Stromal cell of bone marrow (primary cell): ENCODE data around the gene TOX2.

Experiments used
- DNase-seq: peaks from one replicate; pipeline ENCODE4 v3.0.0-alpha.2; 2012; ENCODE audit warnings: low read depth

The TOX2 gene

GRCh38 chr20:43939762-43940121, 25.1 kb downstream of the TOX2 start:
- DNase-seq, result no peak

DNA sequence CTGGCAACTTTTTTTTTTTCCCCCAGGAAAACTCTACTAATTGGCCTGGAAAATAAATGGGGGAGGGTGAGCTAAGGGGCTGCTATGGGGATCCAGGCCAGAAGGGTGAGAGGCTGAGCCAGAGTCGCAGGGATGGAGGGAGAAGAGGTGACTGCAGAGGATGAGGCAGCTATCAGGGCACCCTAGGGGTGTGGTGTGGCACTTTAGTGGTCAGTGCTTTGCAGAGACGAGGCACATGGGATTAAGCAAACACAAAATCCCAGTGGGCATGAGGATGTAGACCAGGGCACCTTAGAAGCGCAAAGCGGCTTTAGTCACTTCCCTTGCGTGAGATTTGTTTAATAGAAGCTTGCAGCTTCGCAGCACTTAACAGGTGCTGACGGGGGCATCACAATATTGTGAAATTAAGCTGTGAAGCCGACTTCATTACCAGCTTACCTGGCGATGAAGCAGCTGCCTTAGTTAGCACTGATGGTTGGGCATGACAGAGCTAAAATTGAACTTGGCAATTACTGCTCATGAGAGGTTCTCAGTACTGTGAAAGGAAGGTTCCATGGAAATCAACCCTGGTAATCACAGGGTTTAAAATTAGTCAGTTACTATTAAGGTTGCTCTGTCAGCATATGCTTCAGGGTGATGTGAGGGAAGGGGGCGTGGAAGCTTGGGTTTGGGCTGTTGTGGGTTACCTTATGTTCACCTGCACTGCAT, 26.0 kb downstream of the TOX2 start:
- no peak for DNase-seq

- DNase-seq, result no peak
Observed at GRCh38 chr20:43941476-43942200, 27.0 kb downstream of the TOX2 start.

DNA sequence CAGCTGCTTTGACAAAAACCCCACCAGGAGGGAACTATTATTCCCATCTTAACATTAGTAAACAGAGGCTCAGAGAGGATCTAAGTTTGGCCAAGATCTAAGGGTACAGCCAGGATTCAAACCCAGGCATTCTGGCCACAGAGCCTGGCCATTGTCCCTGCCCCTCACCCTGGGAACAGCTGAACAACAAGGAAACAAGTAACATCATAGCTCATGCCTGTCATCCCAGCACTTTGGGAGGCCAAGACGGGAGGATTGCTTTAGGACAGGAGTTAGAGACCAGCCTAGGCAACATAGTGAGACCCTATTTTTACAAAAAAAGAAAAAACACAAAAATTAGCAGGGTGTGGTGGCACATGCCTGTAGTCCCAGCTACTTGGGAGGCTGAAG, 27.5 kb downstream of the TOX2 start:
- DNase-seq, result no peak

- DNase-seq, result peak; percentile 67
Observed at GRCh38 chr20:43942667-43943285, 28.1 kb downstream of the TOX2 start.

GRCh38 chr20:43943725-43944124, 29.1 kb downstream of the TOX2 start:
- no peak for DNase-seq

- no peak for DNase-seq
Observed at GRCh38 chr20:43944653-43945235, 30.1 kb downstream of the TOX2 start.

GRCh38 chr20:43945391-43946205, 30.9 kb downstream of the TOX2 start:
- no peak for DNase-seq

DNA sequence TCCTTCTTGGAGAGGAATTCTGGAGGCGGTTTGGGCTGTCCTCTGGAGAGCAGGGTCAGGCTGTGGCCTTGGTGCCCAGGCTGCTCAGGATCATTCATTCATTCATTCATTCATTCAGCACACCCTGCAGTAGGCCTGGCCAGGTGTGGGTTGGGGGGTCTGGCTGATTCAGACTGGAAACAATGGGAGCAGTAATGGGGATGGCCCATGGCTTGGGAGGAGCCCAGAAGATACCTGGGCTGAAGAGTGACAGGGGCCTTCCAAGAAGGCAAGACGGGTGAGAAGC, 31.5 kb downstream of the TOX2 start:
- DNase-seq, result no peak

DNA sequence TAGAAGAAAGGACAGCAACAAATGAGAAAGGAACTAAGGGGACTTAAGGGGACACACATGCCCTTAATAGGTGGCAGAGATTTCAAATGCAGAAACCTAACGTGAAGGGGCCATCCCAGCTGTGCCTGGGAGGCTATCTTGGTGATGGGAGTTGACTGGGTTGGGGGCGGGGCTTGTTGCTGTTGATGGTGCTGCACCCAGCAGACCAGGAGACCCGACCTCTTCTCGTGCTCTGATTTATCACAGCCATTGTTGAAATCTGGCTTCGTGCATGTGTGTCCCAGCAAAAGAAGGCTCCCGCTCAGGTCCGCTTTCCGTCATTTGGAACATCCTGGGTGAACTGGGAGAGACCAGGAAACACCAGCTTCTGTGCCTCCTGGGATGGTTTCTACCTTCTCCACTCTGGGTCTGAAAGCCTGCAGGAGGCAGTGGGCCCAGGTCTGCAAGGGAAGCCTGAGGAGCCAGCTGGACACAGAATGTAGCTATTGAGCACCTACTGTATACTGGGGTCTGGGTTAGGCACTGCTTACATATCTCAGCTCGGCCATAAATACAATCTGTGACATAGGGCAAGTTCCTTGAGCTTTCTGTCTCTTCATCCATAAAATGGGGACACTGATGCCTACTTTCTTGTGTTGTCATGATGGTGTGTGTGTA, 32.1 kb downstream of the TOX2 start:
- no peak for DNase-seq

DNA sequence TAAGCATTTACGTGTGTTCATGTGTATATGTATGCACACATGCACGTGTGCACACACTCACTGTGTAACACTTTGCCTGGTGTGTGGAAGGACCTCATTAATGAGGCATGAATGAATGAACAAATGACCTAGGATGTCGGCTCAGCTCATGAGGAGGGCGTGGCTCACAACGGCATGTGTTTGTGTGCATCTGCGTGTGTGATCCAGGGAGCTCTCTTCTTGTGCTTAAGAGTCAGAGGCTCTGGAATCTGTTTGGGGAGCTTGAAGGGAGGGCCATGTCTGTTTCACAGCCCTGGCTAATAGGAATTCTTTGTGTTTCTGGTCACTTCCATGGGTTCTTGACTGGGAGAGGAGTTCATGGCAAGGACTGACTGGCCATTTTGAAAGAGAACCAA, 32.7 kb downstream of the TOX2 start:
- no peak for DNase-seq

GRCh38 chr20:43948455-43948854, 33.8 kb downstream of the TOX2 start:
- no peak for DNase-seq

DNA sequence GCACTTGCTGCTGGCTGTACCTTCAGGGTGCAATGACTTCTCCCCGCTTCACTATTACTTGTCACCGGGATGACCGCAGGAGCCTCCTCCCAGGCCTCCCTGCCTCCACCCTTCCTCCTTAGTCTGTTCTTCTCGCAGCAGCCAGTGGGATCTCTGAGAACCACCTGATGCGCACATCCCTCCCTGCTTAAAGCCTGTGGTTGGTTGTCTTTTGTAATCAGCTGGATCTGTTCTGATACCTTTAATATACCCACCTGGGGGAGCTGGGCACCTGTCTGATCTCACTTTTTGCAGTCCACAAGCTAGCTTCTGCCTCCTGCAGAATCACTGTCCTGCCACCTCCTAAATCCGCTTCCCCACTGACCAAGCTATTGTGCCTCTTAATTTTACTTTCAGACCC, 34.6 kb downstream of the TOX2 start:
- DNase-seq, result no peak

DNA sequence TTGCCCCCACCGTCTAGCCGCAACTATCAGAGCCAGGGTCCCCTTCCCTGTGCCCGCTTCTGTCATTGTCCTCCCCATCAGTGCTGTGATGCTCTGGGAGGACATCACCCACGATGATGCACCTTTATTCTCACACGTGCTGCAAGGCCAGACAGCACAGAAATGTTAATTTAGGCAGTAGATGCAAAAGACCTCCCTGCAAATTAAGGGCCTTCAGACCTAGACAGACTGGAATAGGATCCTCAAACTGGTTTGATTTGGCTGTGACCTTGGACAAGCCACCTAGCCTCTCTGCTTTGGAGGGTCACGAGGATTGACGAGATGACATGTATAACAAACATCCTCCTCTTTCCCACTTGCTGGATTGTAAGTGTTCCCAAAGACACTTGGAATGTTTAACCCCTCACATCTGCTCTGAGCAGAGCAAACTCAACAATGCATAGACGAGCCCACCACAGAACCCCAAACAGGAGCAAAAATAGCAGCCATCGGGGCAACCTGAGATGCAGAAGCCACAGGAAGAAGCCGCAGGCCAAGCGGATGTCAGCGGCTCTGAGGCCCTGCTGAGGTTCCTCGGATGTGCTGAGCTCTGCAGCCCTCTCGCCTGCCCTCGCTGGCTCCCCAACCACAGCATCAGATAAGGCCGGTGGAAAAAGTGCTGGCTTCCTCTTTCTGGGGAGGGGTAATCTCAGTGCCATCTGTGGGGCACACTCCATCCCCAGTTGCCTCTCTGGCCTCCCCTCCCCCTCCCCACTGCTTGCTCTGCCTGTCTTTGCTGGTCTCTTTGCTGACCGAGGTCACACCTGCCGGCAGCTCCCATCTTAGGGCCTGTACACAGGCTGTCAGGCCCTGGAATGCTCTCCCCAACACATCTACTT, 35.3 kb downstream of the TOX2 start:
- DNase-seq, result no peak

GRCh38 chr20:43953919-43954592, 39.4 kb downstream of the TOX2 start:
- DNase-seq, result no peak

DNA sequence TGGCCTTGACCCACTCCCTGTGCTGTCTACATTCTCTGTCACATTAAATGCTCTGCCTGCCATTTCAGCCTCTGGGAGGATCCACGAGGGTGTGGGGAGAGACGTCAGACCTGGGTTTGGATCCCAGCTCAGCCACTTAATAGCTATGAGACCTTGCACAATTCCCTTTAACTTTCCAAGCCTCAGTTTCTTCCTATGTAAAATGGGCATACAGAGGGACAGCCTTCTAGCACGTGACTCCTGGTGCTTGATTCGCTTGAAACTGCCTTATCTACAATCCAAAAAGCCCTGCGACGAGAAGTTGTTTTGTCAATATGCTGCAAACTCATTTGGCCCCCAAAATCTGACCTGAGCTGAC, 40.0 kb downstream of the TOX2 start:
- no peak for DNase-seq

- DNase-seq, result peak; percentile 98
Observed at GRCh38 chr20:43955062-43955749, 40.6 kb downstream of the TOX2 start.

DNA sequence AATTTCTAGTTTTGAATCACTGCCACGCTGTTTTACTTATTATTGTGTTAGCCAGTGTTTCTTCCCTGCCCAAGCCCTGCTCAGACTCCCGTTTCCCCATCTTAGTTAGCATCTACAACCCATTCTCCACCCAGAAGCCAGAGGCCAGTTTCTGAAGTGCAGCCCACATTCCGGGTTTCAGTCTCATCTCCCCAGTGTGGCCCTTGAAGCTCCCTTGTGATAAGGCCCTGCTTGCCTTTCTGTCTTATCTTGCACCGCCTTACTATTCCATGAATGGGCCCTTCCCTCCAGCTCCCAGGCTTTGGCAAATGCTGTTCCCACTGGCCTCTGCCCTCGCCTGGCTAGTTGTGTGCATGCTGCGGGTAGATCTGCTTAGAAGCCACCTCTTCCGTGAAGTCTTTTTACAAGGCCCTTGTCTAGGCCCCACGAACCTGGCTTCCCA, 41.1 kb downstream of the TOX2 start:
- no peak for DNase-seq

DNA sequence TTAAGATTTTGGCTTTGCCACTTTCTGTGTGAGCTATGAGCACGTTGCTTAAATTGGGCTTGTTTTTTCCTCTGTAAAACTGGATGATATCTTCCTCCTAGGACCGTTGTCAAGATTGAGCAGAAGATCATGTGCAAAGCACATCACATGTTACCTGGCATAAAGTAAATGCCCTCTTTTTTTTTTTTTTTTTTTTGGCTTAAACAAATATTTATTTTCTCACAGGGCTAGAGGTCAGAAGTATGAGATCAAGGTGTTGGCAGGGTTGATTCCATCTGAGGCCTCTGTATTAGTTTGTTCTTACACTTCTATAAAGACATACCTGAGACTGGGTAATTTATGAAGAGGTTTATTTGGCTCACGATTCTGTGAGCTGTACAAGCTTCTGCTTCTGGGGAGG, 42.7 kb downstream of the TOX2 start:
- DNase-seq, result no peak

GRCh38 chr20:43958626-43959025, 44.0 kb downstream of the TOX2 start:
- DNase-seq, result no peak
